ENCODE measurements around the gene ZNF407. TPM values are rescaled to one million over a fixed set of nuclear protein-coding genes. Genes with fewer than 3 reads are reported as not detected.

ZNF407 gene
- total RNA-seq, 1 donor from 2014 or later: 10.6 TPM

GRCh38 chr18:75009296-75009695, 411.6 kb downstream of the ZNF407 start:
- intact Hi-C loops (cut with micrococcal nuclease): no loop called here
- no peak for DNase-seq
- Histone ChIP-seq H3K36me3 (no peaks in the 10 kb centered on the region), H3K4me3 (no peak overlapping the region), H3K27me3 (ENCODE audit: low read depth) (no peaks in the 10 kb centered on the region), H3K27ac (replicated peaks) (no peak overlapping the region), H3K9me3 (replicated peaks) (no peaks in the 10 kb centered on the region), H3K4me1 (peaks cover 17% of the 10 kb centered on the region)
- no peak for TF ChIP-seq CTCF (IDR thresholded peaks at IDR 0.05; ENCODE audit: borderline replicate concordance)

- no peak overlapping the region for H3K4me3 ChIP-seq
- no peaks in the 10 kb centered on the region for H3K36me3 ChIP-seq
- intact Hi-C loops (cut with micrococcal nuclease): no loop called here
These were observed 412.2 kb downstream of the ZNF407 start for GRCh38 chr18:75009878-75010277.

GRCh38 chr18:75010278-75010677, 412.6 kb downstream of the ZNF407 start:
- H3K4me3 ChIP-seq: no peak overlapping the region
- H3K4me1 ChIP-seq: peaks cover 15% of the 10 kb centered on the region
- no peaks in the 10 kb centered on the region for H3K9me3 ChIP-seq (replicated peaks)
- no peaks in the 10 kb centered on the region for H3K27me3 ChIP-seq (ENCODE audit: low read depth)
- DNase-seq: no peak
- H3K27ac ChIP-seq (replicated peaks): peak overlapping the region; percentile 48
- no peaks in the 10 kb centered on the region for H3K36me3 ChIP-seq
- intact Hi-C loops (cut with micrococcal nuclease): no loop called here
- no peak for TF ChIP-seq CTCF (IDR thresholded peaks at IDR 0.05; ENCODE audit: borderline replicate concordance)

More at GRCh38 chr18:75009878-75010277, 412.2 kb downstream of the ZNF407 start:
- DNase-seq: no peak
- peak overlapping the region; percentile 48 for H3K27ac ChIP-seq (replicated peaks)
- no peak for TF ChIP-seq CTCF (IDR thresholded peaks at IDR 0.05; ENCODE audit: borderline replicate concordance)
- H3K27me3 ChIP-seq (ENCODE audit: low read depth): no peaks in the 10 kb centered on the region
- peaks cover 15% of the 10 kb centered on the region for H3K4me1 ChIP-seq
- no peaks in the 10 kb centered on the region for H3K9me3 ChIP-seq (replicated peaks)

GRCh38 chr18:75010689-75011088, 413.0 kb downstream of the ZNF407 start:
- no peaks in the 10 kb centered on the region for H3K27me3 ChIP-seq (ENCODE audit: low read depth)
- H3K36me3 ChIP-seq: no peaks in the 10 kb centered on the region
- intact Hi-C loops (cut with micrococcal nuclease): no loop called here
- no peak for TF ChIP-seq CTCF (IDR thresholded peaks at IDR 0.05; ENCODE audit: borderline replicate concordance)
- DNase-seq: no peak
- H3K4me3 ChIP-seq: no peak overlapping the region
- H3K4me1 ChIP-seq: peaks cover 15% of the 10 kb centered on the region
- no peaks in the 10 kb centered on the region for H3K9me3 ChIP-seq (replicated peaks)
- H3K27ac ChIP-seq (replicated peaks): peak overlapping the region; percentile 48

GRCh38 chr18:75016025-75016717, 418.5 kb downstream of the ZNF407 start:
- H3K27ac ChIP-seq (replicated peaks): no peak overlapping the region
- H3K4me1 ChIP-seq: peaks cover 5% of the 10 kb centered on the region
- H3K27me3 ChIP-seq (ENCODE audit: low read depth): no peaks in the 10 kb centered on the region
- H3K36me3 ChIP-seq: no peaks in the 10 kb centered on the region
- intact Hi-C loops (cut with micrococcal nuclease): no loop called here
- no peak for TF ChIP-seq CTCF (IDR thresholded peaks at IDR 0.05; ENCODE audit: borderline replicate concordance)
- H3K9me3 ChIP-seq (replicated peaks): no peaks in the 10 kb centered on the region
- DNase-seq: no peak
- H3K4me3 ChIP-seq: no peak overlapping the region
